HG03066 (cell line): ENCODE measurements around the gene SAFB.
A peak's percentile ranks its signal among the peaks of the same experiment; 100 is the strongest.
"Not testable (repeated sequence)": the region's sequence is repeated elsewhere in the genome, so short reads cannot be mapped to it uniquely, and the experiment has no call there.

Experiments used
- ATAC-seq: cut with Tn5 transposase; IDR thresholded peaks from one replicate; pipeline ENCODE4 v1.9.1; 2021; ENCODE audit warnings: low read depth; ENCODE audit not compliant: unreplicated experiment

SAFB gene

GRCh38 chr19:5594521-5594950, 28.3 kb upstream of the SAFB start:
- ATAC-seq, result no peak

- ATAC-seq, result no peak
Observed at GRCh38 chr19:5595129-5595528, 27.8 kb upstream of the SAFB start.

- no peak for ATAC-seq
Observed at GRCh38 chr19:5595745-5596144, 27.1 kb upstream of the SAFB start.

GRCh38 chr19:5600797-5601196, 22.1 kb upstream of the SAFB start:
- no peak for ATAC-seq

GRCh38 chr19:5603626-5604025, 19.3 kb upstream of the SAFB start:
- no peak for ATAC-seq

- ATAC-seq, result no peak
Observed at GRCh38 chr19:5605362-5605761, 17.5 kb upstream of the SAFB start.

GRCh38 chr19:5607318-5608275, 15.3 kb upstream of the SAFB start:
- ATAC-seq, result no peak

GRCh38 chr19:5608291-5608690, 14.6 kb upstream of the SAFB start:
- ATAC-seq, result no peak

GRCh38 chr19:5608766-5609165, 14.1 kb upstream of the SAFB start:
- not testable (repeated sequence) for ATAC-seq

- ATAC-seq, result no peak
Observed at GRCh38 chr19:5609881-5610448, 12.9 kb upstream of the SAFB start.

- ATAC-seq, result no peak
Observed at GRCh38 chr19:5612891-5613865, 9.7 kb upstream of the SAFB start.

- no peak for ATAC-seq
Observed at GRCh38 chr19:5615756-5616327, 7.0 kb upstream of the SAFB start.

- no peak for ATAC-seq
Observed at GRCh38 chr19:5617080-5617479, 5.8 kb upstream of the SAFB start.

GRCh38 chr19:5618591-5618990, 4.3 kb upstream of the SAFB start:
- no peak for ATAC-seq

- ATAC-seq, result no peak
Observed at GRCh38 chr19:5619946-5620345, 2.9 kb upstream of the SAFB start.

- ATAC-seq, result no peak
Observed at GRCh38 chr19:5621311-5621944, 1.5 kb upstream of the SAFB start.

GRCh38 chr19:5621945-5622464, 878 bp upstream of the SAFB start:
- no peak for ATAC-seq

- peak; percentile 4 for ATAC-seq
Observed at GRCh38 chr19:5623397-5624017, 624 bp downstream of the SAFB start.

GRCh38 chr19:5624018-5624663, 1.3 kb downstream of the SAFB start:
- ATAC-seq, result no peak
